Liver (tissue), 9 donors: Measurements from ENCODE around the gene FAM110A. TPM values are rescaled to one million over a fixed set of nuclear protein-coding genes. Genes with fewer than 3 reads are reported as not detected.

Experiments
- DNase-seq: peaks from one replicate; pipeline ENCODE4 v3.0.0-alpha.2; 2017; ENCODE audit warnings: low spot score
- H3K27ac ChIP-seq, 2 donors: one replicate each; pipeline ENCODE4 v1.7.0; 2013; ENCODE audit warnings: inconsistent platforms in 2 of 2, low read length in 2 of 2, control low read depth in 1 of 2, low read depth in 1 of 2, mild to moderate bottlenecking in 1 of 2
- H3K27me3 ChIP-seq, 4 donors: one replicate each; pipeline versions ENCODE4 v1.6.1 to v1.7.0; 2013; ENCODE audit warnings: low read length in 3 of 4, inconsistent platforms in 1 of 4, mild to moderate bottlenecking in 1 of 4, moderate library complexity in 1 of 4; ENCODE audit not compliant: control insufficient read depth in 4 of 4, insufficient read depth in 4 of 4
- H3K36me3 ChIP-seq, 4 donors: one replicate each; pipeline versions ENCODE4 v1.6.1 to v1.7.0; 2013; ENCODE audit warnings: low read length in 3 of 4, mild to moderate bottlenecking in 3 of 4, low read depth in 1 of 4, moderate library complexity in 1 of 4; ENCODE audit not compliant: control insufficient read depth in 4 of 4, insufficient read depth in 3 of 4
- H3K4me1 ChIP-seq, 4 donors: one replicate each; pipeline versions ENCODE4 v1.6.1 to v1.7.0; 2013; ENCODE audit warnings: low read length in 3 of 4, mild to moderate bottlenecking in 3 of 4, moderate library complexity in 1 of 4; ENCODE audit not compliant: control insufficient read depth in 4 of 4, insufficient read depth in 4 of 4
- H3K4me3 ChIP-seq, 3 donors: one replicate each; pipeline versions ENCODE4 v1.6.1 to v1.7.0; 2013; ENCODE audit warnings: low read length in 3 of 3, control low read depth in 1 of 3, low read depth in 1 of 3, mild to moderate bottlenecking in 1 of 3
- H3K9ac ChIP-seq, 2 donors: one replicate each; pipeline ENCODE4 v1.7.0; 2013; ENCODE audit warnings: low read length in 2 of 2, mild to moderate bottlenecking in 2 of 2, moderate library complexity in 2 of 2, control low read depth in 1 of 2, low read depth in 1 of 2
- H3K9me3 ChIP-seq, 4 donors: one replicate each; pipeline versions ENCODE4 v1.6.1 to v1.7.0; 2013; ENCODE audit warnings: low read length in 3 of 4; ENCODE audit not compliant: control insufficient read depth in 4 of 4
- ATF3 ChIP-seq: IDR thresholded peaks from 2 replicates; pipeline ENCODE4 v1.6.1; 2016; ENCODE audit warnings: antibody characterized with exemption
- CTCF ChIP-seq: fragments of 150-350 bp; IDR thresholded peaks from 2 replicates; pipeline ENCODE4 v1.5.1; 2017; ENCODE audit warnings: improper control_type of control experiment, low read depth, low read length; ENCODE audit not compliant: missing input control
- EGR1 ChIP-seq, 2 donors: IDR thresholded peaks; 2 replicates each; pipeline ENCODE4 v1.6.1; 2016 to 2018; ENCODE audit warnings: antibody characterized with exemption in 2 of 2, low read depth in 2 of 2
- FOXA1 ChIP-seq: IDR thresholded peaks from 2 replicates; pipeline ENCODE4 v1.6.1; 2016; ENCODE audit warnings: antibody characterized with exemption
- FOXA2 ChIP-seq: IDR thresholded peaks from 2 replicates; pipeline ENCODE4 v1.6.1; 2016; ENCODE audit warnings: antibody characterized with exemption
- GABPA ChIP-seq, 2 donors: IDR thresholded peaks in 1 of 2; conservative IDR thresholded peaks in 1 of 2; 2 replicates each; pipeline ENCODE4 v1.6.1; 2016; ENCODE audit warnings: antibody characterized with exemption in 2 of 2, mild to moderate bottlenecking in 1 of 2, moderate library complexity in 1 of 2
- HNF4A ChIP-seq, 2 donors: conservative IDR thresholded peaks; 2 replicates each; pipeline ENCODE4 v1.6.1; 2016; ENCODE audit warnings: antibody characterized with exemption in 2 of 2, mild to moderate bottlenecking in 2 of 2
- HNF4G ChIP-seq: IDR thresholded peaks from 2 replicates; pipeline ENCODE4 v1.6.1; 2016; ENCODE audit warnings: antibody characterized with exemption
- JUND ChIP-seq, 2 donors: IDR thresholded peaks; 2 replicates each; pipeline ENCODE4 v1.6.1; 2016; ENCODE audit warnings: antibody characterized with exemption in 2 of 2
- MAX ChIP-seq: IDR thresholded peaks from 2 replicates; pipeline ENCODE4 v1.6.1; 2016; ENCODE audit warnings: antibody characterized with exemption
- NR2F2 ChIP-seq: IDR thresholded peaks from 2 replicates; pipeline ENCODE4 v1.6.1; 2016; ENCODE audit warnings: antibody characterized with exemption
- RAD21 ChIP-seq, 2 donors: IDR thresholded peaks; 2 replicates each; pipeline ENCODE4 v1.6.1; 2016; ENCODE audit warnings: antibody characterized with exemption in 2 of 2, mild to moderate bottlenecking in 2 of 2
- REST ChIP-seq: IDR thresholded peaks from 2 replicates; pipeline ENCODE4 v1.6.1; 2016; ENCODE audit warnings: antibody characterized with exemption, mild to moderate bottlenecking
- RXRA ChIP-seq, 2 donors: IDR thresholded peaks; 2 replicates each; pipeline ENCODE4 v1.6.1; 2017 to 2018; ENCODE audit warnings: antibody characterized with exemption in 2 of 2, mild to moderate bottlenecking in 1 of 2
- SP1 ChIP-seq: IDR thresholded peaks from 2 replicates; pipeline ENCODE4 v1.6.1; 2018; ENCODE audit warnings: antibody characterized with exemption, mild to moderate bottlenecking
- TAF1 ChIP-seq: conservative IDR thresholded peaks from 2 replicates; pipeline ENCODE4 v1.6.1; 2016; ENCODE audit warnings: antibody characterized with exemption, mild to moderate bottlenecking
- YY1 ChIP-seq: IDR thresholded peaks from 2 replicates; pipeline ENCODE4 v1.6.1; 2016; ENCODE audit warnings: antibody characterized with exemption, mild to moderate bottlenecking
- ZBTB33 ChIP-seq: IDR thresholded peaks from 2 replicates; pipeline ENCODE4 v1.6.1; 2016; ENCODE audit warnings: antibody characterized with exemption
- WGBS: extraction: QIAGEN DNeasy Blood & Tissue Kit; methylation state at CpG from one replicate; pipeline ENCODE4 v1.1.7; 2013; 5-methylcytosine and 5-hydroxymethylcytosine counted together
- polyA plus RNA-seq, 2 donors: library from polyadenylated mRNA; stranded (reverse) in 1 of 2; unstranded in 1 of 2; fragments of 200-250 nt in 1 of 2; fragments of >200 nt in 1 of 2; fragmentation: Nextera tagmentation in 1 of 2; extraction: Ambion mirVana in 1 of 2; gene quantifications; one replicate each; pipeline versions ENCODE4 v1.2.1 to v1.2.3, GENCODE V29; 2013 to 2015
- total RNA-seq, 2 donors: library from RNA; depleted of rRNA; stranded (reverse); fragments of >200 nt; gene quantifications; one replicate each; pipeline ENCODE4 v1.2.3, GENCODE V29; 2014
- donor health status: healthy.
- donor health status: healthy.
- donor health status: healthy.
- donor health status: healthy.
- donor health status: healthy.

Gene FAM110A
- total and polyA plus RNA-seq, 4 donors = 1.2 to 6.7 (median 2.0) TPM

GRCh38 chr20:843912-844311 lies 10.4 kb downstream of the FAM110A start:
- WGBS = 81% methylated on average over 9 of the region's 9 CpGs
- no peak overlapping the region for H3K27ac ChIP-seq
- TF ChIP-seq MAX (no peak), FOXA2 (no peak), HNF4G (no peak), REST (no peak), ZBTB33 (no peak), YY1 (no peak), SP1 (no peak), NR2F2 (no peak), RAD21 (IDR thresholded peaks at IDR 0.05) (no peak), JUND (IDR thresholded peaks at IDR 0.05) (no peak), RXRA (IDR thresholded peaks at IDR 0.05) (no peak), GABPA (IDR thresholded peaks at IDR 0.05 in 1 of 2, conservative IDR thresholded peaks at IDR 0.05 in 1 of 2) (no peak), EGR1 (IDR thresholded peaks at IDR 0.05; ENCODE audit: low read depth in 2 of 2) (no peak), FOXA1 (no peak), ATF3 (no peak), TAF1 (no peak), HNF4A (conservative IDR thresholded peaks at IDR 0.05) (no peak), CTCF (no peak)
- no peaks in the 10 kb centered on the region for H3K9me3 ChIP-seq
- peaks cover 0 to 3% (median 0%) of the 10 kb centered on the region in 4 donors for H3K36me3 ChIP-seq
- H3K4me3 ChIP-seq = no peak overlapping the region
- DNase-seq = no peak
- H3K4me1 ChIP-seq = peaks cover 4 to 23% (median 7%) of the 10 kb centered on the region in 4 donors
- no peaks in the 10 kb centered on the region for H3K27me3 ChIP-seq
- no peak overlapping the region for H3K9ac ChIP-seq
